Measurements from ENCODE around the gene TOMM34.

- TF ChIP-seq CTCF (IDR thresholded peaks at IDR 0.05 in 8 of 11, conservative IDR thresholded peaks at IDR 0.05 in 3 of 11) (no peak), POLR2A (IDR thresholded peaks at IDR 0.05) (no peak), POLR2AphosphoS5 (IDR thresholded peaks at IDR 0.05) (no peak)
These were observed 41.4 kb downstream of the TOMM34 start for GRCh38 chr20:44918761-44919160.

All from spleen (tissue), 7 donors.